Liver (tissue), 3 donors: Measurements from ENCODE around the gene WWOX.

Experiments used
- ATF3 ChIP-seq: IDR thresholded peaks from 2 replicates; pipeline ENCODE4 v1.6.1; 2016; ENCODE audit warnings: antibody characterized with exemption
- CTCF ChIP-seq: fragments of 150-350 bp; IDR thresholded peaks from 2 replicates; pipeline ENCODE4 v1.5.1; 2017; ENCODE audit warnings: improper control_type of control experiment, low read depth, low read length; ENCODE audit not compliant: missing input control
- HNF4A ChIP-seq, 2 donors: conservative IDR thresholded peaks; 2 replicates each; pipeline ENCODE4 v1.6.1; 2016; ENCODE audit warnings: antibody characterized with exemption in 2 of 2, mild to moderate bottlenecking in 2 of 2
- JUND ChIP-seq, 2 donors: IDR thresholded peaks; 2 replicates each; pipeline ENCODE4 v1.6.1; 2016; ENCODE audit warnings: antibody characterized with exemption in 2 of 2
- RAD21 ChIP-seq, 2 donors: IDR thresholded peaks; 2 replicates each; pipeline ENCODE4 v1.6.1; 2016; ENCODE audit warnings: antibody characterized with exemption in 2 of 2, mild to moderate bottlenecking in 2 of 2
- RXRA ChIP-seq, 2 donors: IDR thresholded peaks; 2 replicates each; pipeline ENCODE4 v1.6.1; 2017 to 2018; ENCODE audit warnings: antibody characterized with exemption in 2 of 2, mild to moderate bottlenecking in 1 of 2
- TAF1 ChIP-seq: conservative IDR thresholded peaks from 2 replicates; pipeline ENCODE4 v1.6.1; 2016; ENCODE audit warnings: antibody characterized with exemption, mild to moderate bottlenecking
- YY1 ChIP-seq: IDR thresholded peaks from 2 replicates; pipeline ENCODE4 v1.6.1; 2016; ENCODE audit warnings: antibody characterized with exemption, mild to moderate bottlenecking
- ZBTB33 ChIP-seq: IDR thresholded peaks from 2 replicates; pipeline ENCODE4 v1.6.1; 2016; ENCODE audit warnings: antibody characterized with exemption
- TF ChIP-seq, protein P1 (sequence below): IDR thresholded peaks from 2 replicates; pipeline ENCODE4 v1.6.1; 2016; ENCODE audit warnings: antibody characterized with exemption, mild to moderate bottlenecking
- donor health status: healthy.
- donor health status: healthy.

GRCh38 chr16:78576941-78577340, 477.5 kb downstream of the WWOX start:
- TF ChIP-seq CTCF (no peak), ATF3 (no peak), HNF4A (conservative IDR thresholded peaks at IDR 0.05) (no peak), RAD21 (IDR thresholded peaks at IDR 0.05) (no peak), YY1 (no peak), ZBTB33 (no peak), TAF1 (no peak), JUND (IDR thresholded peaks at IDR 0.05) (no peak), RXRA (IDR thresholded peaks at IDR 0.05) (no peak)
- TF ChIP-seq, protein P1, sequence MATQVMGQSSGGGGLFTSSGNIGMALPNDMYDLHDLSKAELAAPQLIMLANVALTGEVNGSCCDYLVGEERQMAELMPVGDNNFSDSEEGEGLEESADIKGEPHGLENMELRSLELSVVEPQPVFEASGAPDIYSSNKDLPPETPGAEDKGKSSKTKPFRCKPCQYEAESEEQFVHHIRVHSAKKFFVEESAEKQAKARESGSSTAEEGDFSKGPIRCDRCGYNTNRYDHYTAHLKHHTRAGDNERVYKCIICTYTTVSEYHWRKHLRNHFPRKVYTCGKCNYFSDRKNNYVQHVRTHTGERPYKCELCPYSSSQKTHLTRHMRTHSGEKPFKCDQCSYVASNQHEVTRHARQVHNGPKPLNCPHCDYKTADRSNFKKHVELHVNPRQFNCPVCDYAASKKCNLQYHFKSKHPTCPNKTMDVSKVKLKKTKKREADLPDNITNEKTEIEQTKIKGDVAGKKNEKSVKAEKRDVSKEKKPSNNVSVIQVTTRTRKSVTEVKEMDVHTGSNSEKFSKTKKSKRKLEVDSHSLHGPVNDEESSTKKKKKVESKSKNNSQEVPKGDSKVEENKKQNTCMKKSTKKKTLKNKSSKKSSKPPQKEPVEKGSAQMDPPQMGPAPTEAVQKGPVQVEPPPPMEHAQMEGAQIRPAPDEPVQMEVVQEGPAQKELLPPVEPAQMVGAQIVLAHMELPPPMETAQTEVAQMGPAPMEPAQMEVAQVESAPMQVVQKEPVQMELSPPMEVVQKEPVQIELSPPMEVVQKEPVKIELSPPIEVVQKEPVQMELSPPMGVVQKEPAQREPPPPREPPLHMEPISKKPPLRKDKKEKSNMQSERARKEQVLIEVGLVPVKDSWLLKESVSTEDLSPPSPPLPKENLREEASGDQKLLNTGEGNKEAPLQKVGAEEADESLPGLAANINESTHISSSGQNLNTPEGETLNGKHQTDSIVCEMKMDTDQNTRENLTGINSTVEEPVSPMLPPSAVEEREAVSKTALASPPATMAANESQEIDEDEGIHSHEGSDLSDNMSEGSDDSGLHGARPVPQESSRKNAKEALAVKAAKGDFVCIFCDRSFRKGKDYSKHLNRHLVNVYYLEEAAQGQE: no peak
